Thyroid gland (tissue), 4 donors: ENCODE measurements around the gene OR5B12.

Experiments used
- POLR2A ChIP-seq, 2 donors: fragments of 450-650 bp; IDR thresholded peaks; one replicate each; pipeline ENCODE4 v1.6.1; 2017; ENCODE audit warnings: antibody characterized with exemption in 2 of 2, mild to moderate bottlenecking in 2 of 2, moderate library complexity in 1 of 2
- TF ChIP-seq, protein P1 (sequence below), 6 experiments: fragments of 200-600 bp in 3 of 6; fragments of 450-650 bp in 3 of 6; sonication (generic) in 3 of 6; IDR thresholded peaks; one replicate each; pipeline ENCODE4 v1.5.1; 2016 to 2019; ENCODE audit warnings: antibody characterized with exemption in 6 of 6, mild to moderate bottlenecking in 2 of 6, inconsistent platforms in 1 of 6, moderate library complexity in 1 of 6

DNA sequence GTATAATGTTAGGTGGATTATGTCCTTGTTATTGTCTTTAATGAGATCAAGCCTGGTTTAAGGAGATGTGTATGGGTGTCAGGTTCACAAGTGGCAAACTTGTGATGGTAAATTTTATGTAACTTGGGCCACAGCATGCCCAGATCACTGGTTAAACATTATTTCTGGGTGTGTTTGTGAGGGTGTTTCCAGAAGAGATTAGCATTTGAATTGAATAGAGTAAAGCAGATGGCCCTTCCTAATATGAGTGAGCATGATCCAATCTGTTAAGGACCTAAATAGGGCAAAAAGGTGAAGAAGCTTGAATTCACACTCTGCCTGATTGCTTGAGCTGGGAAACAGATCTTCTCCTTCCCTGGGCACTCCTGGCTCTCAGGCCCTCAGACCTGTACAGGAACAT lies 45.1 kb upstream of the OR5B12 start:
- TF ChIP-seq, protein P1, sequence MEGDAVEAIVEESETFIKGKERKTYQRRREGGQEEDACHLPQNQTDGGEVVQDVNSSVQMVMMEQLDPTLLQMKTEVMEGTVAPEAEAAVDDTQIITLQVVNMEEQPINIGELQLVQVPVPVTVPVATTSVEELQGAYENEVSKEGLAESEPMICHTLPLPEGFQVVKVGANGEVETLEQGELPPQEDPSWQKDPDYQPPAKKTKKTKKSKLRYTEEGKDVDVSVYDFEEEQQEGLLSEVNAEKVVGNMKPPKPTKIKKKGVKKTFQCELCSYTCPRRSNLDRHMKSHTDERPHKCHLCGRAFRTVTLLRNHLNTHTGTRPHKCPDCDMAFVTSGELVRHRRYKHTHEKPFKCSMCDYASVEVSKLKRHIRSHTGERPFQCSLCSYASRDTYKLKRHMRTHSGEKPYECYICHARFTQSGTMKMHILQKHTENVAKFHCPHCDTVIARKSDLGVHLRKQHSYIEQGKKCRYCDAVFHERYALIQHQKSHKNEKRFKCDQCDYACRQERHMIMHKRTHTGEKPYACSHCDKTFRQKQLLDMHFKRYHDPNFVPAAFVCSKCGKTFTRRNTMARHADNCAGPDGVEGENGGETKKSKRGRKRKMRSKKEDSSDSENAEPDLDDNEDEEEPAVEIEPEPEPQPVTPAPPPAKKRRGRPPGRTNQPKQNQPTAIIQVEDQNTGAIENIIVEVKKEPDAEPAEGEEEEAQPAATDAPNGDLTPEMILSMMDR (IDR thresholded peaks at IDR 0.05): no peak
- TF ChIP-seq POLR2A (IDR thresholded peaks at IDR 0.05): no peak
